ENCODE measurements around the gene PLA2G6. TPM values are rescaled to one million over a fixed set of nuclear protein-coding genes. Genes with fewer than 3 reads are reported as not detected.

Gene PLA2G6
- total RNA-seq, 1 experiment from 2014 or later: 16.2 TPM

GRCh38 chr22:38207898-38208432, 26.3 kb upstream of the PLA2G6 start:
- ATAC-seq: no peak
- POLR2A ChIA-PET: interaction anchor here (0.6 kb wide), 1 partner anchor 66 kb away, joined by 11 read pairs; no protein-coding TSS in a partner anchor

GRCh38 chr22:38205261-38206128, 23.9 kb upstream of the PLA2G6 start:
- TF ChIP-seq, protein P1, sequence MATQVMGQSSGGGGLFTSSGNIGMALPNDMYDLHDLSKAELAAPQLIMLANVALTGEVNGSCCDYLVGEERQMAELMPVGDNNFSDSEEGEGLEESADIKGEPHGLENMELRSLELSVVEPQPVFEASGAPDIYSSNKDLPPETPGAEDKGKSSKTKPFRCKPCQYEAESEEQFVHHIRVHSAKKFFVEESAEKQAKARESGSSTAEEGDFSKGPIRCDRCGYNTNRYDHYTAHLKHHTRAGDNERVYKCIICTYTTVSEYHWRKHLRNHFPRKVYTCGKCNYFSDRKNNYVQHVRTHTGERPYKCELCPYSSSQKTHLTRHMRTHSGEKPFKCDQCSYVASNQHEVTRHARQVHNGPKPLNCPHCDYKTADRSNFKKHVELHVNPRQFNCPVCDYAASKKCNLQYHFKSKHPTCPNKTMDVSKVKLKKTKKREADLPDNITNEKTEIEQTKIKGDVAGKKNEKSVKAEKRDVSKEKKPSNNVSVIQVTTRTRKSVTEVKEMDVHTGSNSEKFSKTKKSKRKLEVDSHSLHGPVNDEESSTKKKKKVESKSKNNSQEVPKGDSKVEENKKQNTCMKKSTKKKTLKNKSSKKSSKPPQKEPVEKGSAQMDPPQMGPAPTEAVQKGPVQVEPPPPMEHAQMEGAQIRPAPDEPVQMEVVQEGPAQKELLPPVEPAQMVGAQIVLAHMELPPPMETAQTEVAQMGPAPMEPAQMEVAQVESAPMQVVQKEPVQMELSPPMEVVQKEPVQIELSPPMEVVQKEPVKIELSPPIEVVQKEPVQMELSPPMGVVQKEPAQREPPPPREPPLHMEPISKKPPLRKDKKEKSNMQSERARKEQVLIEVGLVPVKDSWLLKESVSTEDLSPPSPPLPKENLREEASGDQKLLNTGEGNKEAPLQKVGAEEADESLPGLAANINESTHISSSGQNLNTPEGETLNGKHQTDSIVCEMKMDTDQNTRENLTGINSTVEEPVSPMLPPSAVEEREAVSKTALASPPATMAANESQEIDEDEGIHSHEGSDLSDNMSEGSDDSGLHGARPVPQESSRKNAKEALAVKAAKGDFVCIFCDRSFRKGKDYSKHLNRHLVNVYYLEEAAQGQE (IDR thresholded peaks at IDR 0.05; ENCODE audit: insufficient read depth in 1 of 2, low read depth in 2 of 2, low read length in 1 of 2): no peak
- TF ChIP-seq POLR2AphosphoS5 (IDR thresholded peaks at IDR 0.05; ENCODE audit: low read depth, low read length) (no peak), SIN3A (IDR thresholded peaks at IDR 0.05; ENCODE audit: borderline replicate concordance, insufficient read depth, low read depth, low read length) (no peak), CTCF (IDR thresholded peaks at IDR 0.05) (no peak), TCF7L2 (IDR thresholded peaks at IDR 0.05; ENCODE audit: low read depth, low read length) (no peak)
- Histone ChIP-seq H3K9me3 (ENCODE audit: control insufficient read depth, insufficient read depth, low read depth, low read length) (no peaks in the 10 kb centered on the region), H3K4me1 (ENCODE audit: control insufficient read depth, insufficient read depth, low read length) (no peaks in the 10 kb centered on the region; the same call in 1 of the 2 replicates), H3K27me3 (ENCODE audit: control insufficient read depth, insufficient read depth, low read length) (no peaks in the 10 kb centered on the region), H3K27ac (ENCODE audit: low read length) (no peak overlapping the region), H3K4me3 (ENCODE audit: low read depth in 2 of 2, low read length in 2 of 2) (no peak overlapping the region), H3K36me3 (ENCODE audit: control insufficient read depth, insufficient read depth, low read length) (no peaks in the 10 kb centered on the region; the same call in 1 of the 2 replicates)
- intact Hi-C loops (cut with micrococcal nuclease; ENCODE audit: unreplicated experiment) (no loop called here), in situ Hi-C loops (cut with HindIII; ENCODE audit: low pct_unique_long_range_greater_than_20kb, low sequenced_read_pairs) (no loop called here)
- no TSS peak for BruUV-seq (replicated peaks)
- POLR2A ChIA-PET: interaction anchor here (0.7 kb wide), 1 partner anchor 95 kb away, joined by 3 read pairs; the partner anchor contains the start of gene BAIAP2L2
- ATAC-seq: no peak
- CTCF ChIA-PET: no interaction called here
- DNase-seq (ENCODE audit: low read depth, low spot score): no peak

More at GRCh38 chr22:38207898-38208432, 26.3 kb upstream of the PLA2G6 start:
- no peak for DNase-seq (ENCODE audit: low read depth, low spot score)
- no TSS peak for BruUV-seq (replicated peaks)
- no peak for TF ChIP-seq SIN3A (IDR thresholded peaks at IDR 0.05; ENCODE audit: borderline replicate concordance, insufficient read depth, low read depth, low read length)
- TF ChIP-seq POLR2AphosphoS5 (IDR thresholded peaks at IDR 0.05; ENCODE audit: low read depth, low read length): no peak
- no peak for TF ChIP-seq CTCF (IDR thresholded peaks at IDR 0.05)
- TF ChIP-seq, protein P1 (IDR thresholded peaks at IDR 0.05; ENCODE audit: insufficient read depth in 1 of 2, low read depth in 2 of 2, low read length in 1 of 2): no peak
- no peak for TF ChIP-seq TCF7L2 (IDR thresholded peaks at IDR 0.05; ENCODE audit: low read depth, low read length)
- in situ Hi-C loops (cut with HindIII; ENCODE audit: low pct_unique_long_range_greater_than_20kb, low sequenced_read_pairs) (no loop called here), intact Hi-C loops (cut with micrococcal nuclease; ENCODE audit: unreplicated experiment) (no loop called here)
- CTCF ChIA-PET: no interaction called here
- Histone ChIP-seq H3K27me3 (ENCODE audit: control insufficient read depth, insufficient read depth, low read length) (no peaks in the 10 kb centered on the region), H3K27ac (ENCODE audit: low read length) (no peak overlapping the region), H3K9me3 (ENCODE audit: control insufficient read depth, insufficient read depth, low read depth, low read length) (no peaks in the 10 kb centered on the region), H3K4me3 (ENCODE audit: low read depth in 2 of 2, low read length in 2 of 2) (no peak overlapping the region), H3K36me3 (ENCODE audit: control insufficient read depth, insufficient read depth, low read length) (no peaks in the 10 kb centered on the region), H3K4me1 (ENCODE audit: control insufficient read depth, insufficient read depth, low read length) (no peaks in the 10 kb centered on the region; the same call in 1 of the 2 replicates)
